ENCODE results near the gene DYNLL2.
"Not testable (repeated sequence)": the region's sequence is repeated elsewhere in the genome, so short reads cannot be mapped to it uniquely, and the experiment has no call there.

The DYNLL2 gene

GRCh38 chr17:58107306-58107705 is 24.1 kb downstream of the DYNLL2 start:
- DNase-seq (ENCODE audit: low spot score), result no peak

GRCh38 chr17:58109197-58109596 is 26.0 kb downstream of the DYNLL2 start:
- no peak for DNase-seq (ENCODE audit: low spot score)

GRCh38 chr17:58110012-58110411 is 26.8 kb downstream of the DYNLL2 start:
- DNase-seq (ENCODE audit: low spot score), result no peak

- no peak for DNase-seq (ENCODE audit: low spot score)
Measured at GRCh38 chr17:58111676-58112075, 28.5 kb downstream of the DYNLL2 start.

GRCh38 chr17:58112970-58113631 is 29.9 kb downstream of the DYNLL2 start:
- peak; percentile 86 for DNase-seq (ENCODE audit: low spot score)

- no peak for DNase-seq (ENCODE audit: low spot score)
Measured at GRCh38 chr17:58113947-58114346, 30.7 kb downstream of the DYNLL2 start.

GRCh38 chr17:58117382-58117781 is 34.2 kb downstream of the DYNLL2 start:
- no peak for DNase-seq (ENCODE audit: low spot score)

GRCh38 chr17:58119491-58119890 is 36.3 kb downstream of the DYNLL2 start:
- no peak for DNase-seq (ENCODE audit: low spot score)

- DNase-seq (ENCODE audit: low spot score), result peak; percentile 44
Measured at GRCh38 chr17:58120195-58120822, 37.1 kb downstream of the DYNLL2 start.

GRCh38 chr17:58121925-58122324 is 38.7 kb downstream of the DYNLL2 start:
- peak; percentile 62 for DNase-seq (ENCODE audit: low spot score)

- no peak for DNase-seq (ENCODE audit: low spot score)
Measured at GRCh38 chr17:58127846-58128245, 44.6 kb downstream of the DYNLL2 start.

- DNase-seq (ENCODE audit: low spot score), result not testable (repeated sequence)
Measured at GRCh38 chr17:58132697-58133096, 49.5 kb downstream of the DYNLL2 start.

GRCh38 chr17:58136669-58137279 is 53.6 kb downstream of the DYNLL2 start:
- no peak for DNase-seq (ENCODE audit: low spot score)

- no peak for DNase-seq (ENCODE audit: low spot score)
Measured at GRCh38 chr17:58141505-58141904, 58.3 kb downstream of the DYNLL2 start.

GRCh38 chr17:58143335-58143734 is 60.1 kb downstream of the DYNLL2 start:
- not testable (repeated sequence) for DNase-seq (ENCODE audit: low spot score)

GRCh38 chr17:58144801-58145200 is 61.6 kb downstream of the DYNLL2 start:
- no peak for DNase-seq (ENCODE audit: low spot score)

All from CD4-positive, alpha-beta T cell treated with Interleukin-15 for 4 hours (primary cell).